GM23248 (cell line): ENCODE measurements around the gene SYT6. TPM values are rescaled to one million over a fixed set of nuclear protein-coding genes. Genes with fewer than 3 reads are reported as not detected.

ENCODE experiments used
- DNase-seq: peaks from one replicate; pipeline ENCODE4 v3.0.0-alpha.2; 2015
- H2AFZ ChIP-seq: fragments of 200-600 bp; sonication (generic); 2 replicates; pipeline ENCODE4 v1.6.1; 2016; ENCODE audit warnings: antibody characterized with exemption
- H3F3A ChIP-seq: fragments of 200-600 bp; sonication (generic); 2 replicates; pipeline ENCODE4 v1.6.1; 2016; ENCODE audit warnings: mild to moderate bottlenecking, antibody characterized with exemption, mixed run types; ENCODE audit not compliant: insufficient read depth
- H3K27ac ChIP-seq: fragments of 200-600 bp; sonication (generic); 2 replicates; pipeline ENCODE4 v1.5.1; 2016; ENCODE audit warnings: mild to moderate bottlenecking
- H3K27me3 ChIP-seq: fragments of 200-600 bp; sonication (generic); replicated peaks from 2 replicates; pipeline ENCODE4 v1.6.1; 2016; ENCODE audit warnings: mild to moderate bottlenecking; ENCODE audit not compliant: insufficient read depth
- H3K36me3 ChIP-seq: fragments of 200-600 bp; sonication (generic); 2 replicates; pipeline ENCODE4 v1.6.1; 2016; ENCODE audit warnings: low read depth, mild to moderate bottlenecking
- H3K4me1 ChIP-seq: fragments of 200-600 bp; sonication (generic); 2 replicates; pipeline ENCODE4 v1.6.1; 2016; ENCODE audit warnings: mild to moderate bottlenecking; ENCODE audit not compliant: insufficient read depth
- H3K4me2 ChIP-seq: fragments of 200-600 bp; sonication (generic); one replicate; pipeline ENCODE4 v1.6.1; 2016; ENCODE audit warnings: mild to moderate bottlenecking; ENCODE audit not compliant: unreplicated experiment
- H3K4me3 ChIP-seq: fragments of 200-600 bp; sonication (generic); 2 replicates; pipeline ENCODE4 v1.5.1; 2016; ENCODE audit warnings: mild to moderate bottlenecking
- H3K79me2 ChIP-seq: fragments of 200-600 bp; sonication (generic); 2 replicates; pipeline ENCODE4 v1.6.1; 2016; ENCODE audit warnings: mild to moderate bottlenecking; ENCODE audit not compliant: insufficient read depth
- H3K9ac ChIP-seq: fragments of 200-600 bp; sonication (generic); 2 replicates; pipeline ENCODE4 v1.6.1; 2016; ENCODE audit warnings: mild to moderate bottlenecking
- H3K9me2 ChIP-seq: fragments of 200-600 bp; sonication (generic); 2 replicates; pipeline ENCODE4 v1.6.1; 2016; ENCODE audit warnings: mixed run types, mild to moderate bottlenecking, moderate library complexity; ENCODE audit not compliant: insufficient read depth
- H3K9me3 ChIP-seq: fragments of 200-600 bp; sonication (generic); one replicate; pipeline ENCODE4 v1.6.1; 2017; ENCODE audit warnings: low read depth
- H4K20me1 ChIP-seq: fragments of 200-600 bp; sonication (generic); 2 replicates; pipeline ENCODE4 v1.6.0; 2016; ENCODE audit not compliant: insufficient read depth
- EZH2 ChIP-seq: fragments of 200-600 bp; sonication (generic); IDR thresholded peaks from 2 replicates; pipeline ENCODE4 v1.6.1; 2018; ENCODE audit warnings: antibody characterized with exemption, mild to moderate bottlenecking; ENCODE audit not compliant: insufficient read depth, poor library complexity, severe bottlenecking
- EZH2phosphoT487 ChIP-seq: fragments of 200-600 bp; sonication (generic); IDR thresholded peaks from 2 replicates; pipeline ENCODE4 v1.6.1; 2018; ENCODE audit warnings: antibody characterized with exemption, moderate library complexity, mild to moderate bottlenecking, low read depth; ENCODE audit not compliant: insufficient read depth
- WGBS, 2 experiments: methylation state at CpG; one replicate each; pipeline ENCODE4 v1.1.6; 2015 to 2017; ENCODE audit warnings: low lambda C conversion rate in 2 of 2, low coverage in 1 of 2; ENCODE audit errors: missing lambda C conversion rate in 2 of 2; 5-methylcytosine and 5-hydroxymethylcytosine counted together
- in situ Hi-C: fragments of 300-500 bp; cut with MboI; formaldehyde crosslinking; loops from 2 replicates; pipeline ENCODE4 v1.15.0; 2020
- polyA plus RNA-seq: library from polyadenylated mRNA; unstranded; fragments of >200 nt; fragmentation: Nextera tagmentation; extraction: Ambion mirVana; gene quantifications from 2 replicates; pipeline ENCODE4 v1.2.1, GENCODE V29; 2016
- total RNA-seq: library from RNA; depleted of rRNA; stranded (reverse); fragments of >200 nt; shearing (Covaris generic); gene quantifications from 2 replicates; pipeline ENCODE4 v1.2.3, GENCODE V29; 2014

Gene SYT6
- total and polyA plus RNA-seq, 2 experiments from 2014 or later, result not detected

GRCh38 chr1:114088392-114089299 lies 65.0 kb downstream of the SYT6 start:
- Histone ChIP-seq H2AFZ (no peak overlapping the region), H3K9ac (no peak overlapping the region), H3K27ac (no peak overlapping the region), H3K4me1 (peaks cover 3% of the 10 kb centered on the region; the same call in 1 of the 2 replicates), H3F3A (no peaks in the 10 kb centered on the region), H3K27me3 (peaks cover 77% of the 10 kb centered on the region), H4K20me1 (no peaks in the 10 kb centered on the region), H3K36me3 (no peaks in the 10 kb centered on the region), H3K9me2 (no peaks in the 10 kb centered on the region), H3K4me3 (no peak overlapping the region), H3K9me3 (no peaks in the 10 kb centered on the region), H3K79me2 (no peaks in the 10 kb centered on the region), H3K4me2 (no peak overlapping the region)
- DNase-seq, result no peak
- in situ Hi-C loops, result no loop called here
- 15 to 16% methylated on average over 13 of the region's 13 CpGs for WGBS, 2 experiments
- no peak for TF ChIP-seq EZH2phosphoT487
- TF ChIP-seq EZH2, result no peak

- Histone ChIP-seq H3K9me3 (no peaks in the 10 kb centered on the region), H3K27ac (no peak overlapping the region), H3K9me2 (no peaks in the 10 kb centered on the region), H3F3A (no peaks in the 10 kb centered on the region), H3K36me3 (no peaks in the 10 kb centered on the region), H3K4me1 (no peaks in the 10 kb centered on the region), H3K4me3 (no peak overlapping the region), H2AFZ (no peak overlapping the region), H3K4me2 (no peak overlapping the region), H3K9ac (no peak overlapping the region), H3K27me3 (peaks cover 85% of the 10 kb centered on the region), H3K79me2 (no peaks in the 10 kb centered on the region), H4K20me1 (no peaks in the 10 kb centered on the region)
- no peak for DNase-seq
- no peak for TF ChIP-seq EZH2phosphoT487
- no peak for TF ChIP-seq EZH2
- 68 to 82% methylated on average over 2 of the region's 2 CpGs for WGBS, 2 experiments
- in situ Hi-C loops, result no loop called here
Observed at GRCh38 chr1:114087495-114087894, 66.2 kb downstream of the SYT6 start.

GRCh38 chr1:114086601-114087368 lies 66.9 kb downstream of the SYT6 start:
- DNase-seq, result no peak
- H3K36me3 ChIP-seq, result no peaks in the 10 kb centered on the region
- H3K27me3 ChIP-seq, result peaks cover 80% of the 10 kb centered on the region
- H3K79me2 ChIP-seq, result no peaks in the 10 kb centered on the region
- no peak overlapping the region for H3K9ac ChIP-seq
- H3K9me3 ChIP-seq, result no peaks in the 10 kb centered on the region
- WGBS, 2 experiments, result 57 to 68% methylated on average over 8 of the region's 8 CpGs
- no peaks in the 10 kb centered on the region for H4K20me1 ChIP-seq
- no peak overlapping the region for H3K27ac ChIP-seq
- no peaks in the 10 kb centered on the region for H3K4me1 ChIP-seq
- no peaks in the 10 kb centered on the region for H3F3A ChIP-seq
- no peak overlapping the region for H3K4me3 ChIP-seq
- TF ChIP-seq EZH2phosphoT487 (no peak), EZH2 (no peak)
- no peak overlapping the region for H2AFZ ChIP-seq
- H3K9me2 ChIP-seq, result no peaks in the 10 kb centered on the region
- in situ Hi-C loops, result no loop called here
- H3K4me2 ChIP-seq, result no peak overlapping the region

GRCh38 chr1:114082867-114083585 lies 70.6 kb downstream of the SYT6 start:
- peaks cover 50% of the 10 kb centered on the region for H3K27me3 ChIP-seq
- WGBS, 2 experiments, result 82 to 86% methylated on average over 2 of the region's 2 CpGs
- H3K27ac ChIP-seq, result no peak overlapping the region

More at GRCh38 chr1:114082867-114083585, 70.6 kb downstream of the SYT6 start:
- H3K9me3 ChIP-seq, result no peaks in the 10 kb centered on the region
- no peak overlapping the region for H3K4me2 ChIP-seq
- in situ Hi-C loops, result no loop called here
- no peaks in the 10 kb centered on the region for H3K4me1 ChIP-seq
- no peaks in the 10 kb centered on the region for H3K9me2 ChIP-seq
- H2AFZ ChIP-seq, result no peak overlapping the region
- TF ChIP-seq EZH2phosphoT487 (no peak), EZH2 (no peak)
- H3F3A ChIP-seq, result no peaks in the 10 kb centered on the region
- no peak overlapping the region for H3K9ac ChIP-seq
- no peak overlapping the region for H3K4me3 ChIP-seq
- no peak for DNase-seq
- H3K36me3 ChIP-seq, result no peaks in the 10 kb centered on the region
- no peaks in the 10 kb centered on the region for H4K20me1 ChIP-seq
- H3K79me2 ChIP-seq, result no peaks in the 10 kb centered on the region
